Measurements from ENCODE around the gene WDR31. TPM values are rescaled to one million over a fixed set of nuclear protein-coding genes. Genes with fewer than 3 reads are reported as not detected.

The WDR31 gene
- total RNA-seq, 1 experiment from 2014 or later: 1.7 TPM

DNA sequence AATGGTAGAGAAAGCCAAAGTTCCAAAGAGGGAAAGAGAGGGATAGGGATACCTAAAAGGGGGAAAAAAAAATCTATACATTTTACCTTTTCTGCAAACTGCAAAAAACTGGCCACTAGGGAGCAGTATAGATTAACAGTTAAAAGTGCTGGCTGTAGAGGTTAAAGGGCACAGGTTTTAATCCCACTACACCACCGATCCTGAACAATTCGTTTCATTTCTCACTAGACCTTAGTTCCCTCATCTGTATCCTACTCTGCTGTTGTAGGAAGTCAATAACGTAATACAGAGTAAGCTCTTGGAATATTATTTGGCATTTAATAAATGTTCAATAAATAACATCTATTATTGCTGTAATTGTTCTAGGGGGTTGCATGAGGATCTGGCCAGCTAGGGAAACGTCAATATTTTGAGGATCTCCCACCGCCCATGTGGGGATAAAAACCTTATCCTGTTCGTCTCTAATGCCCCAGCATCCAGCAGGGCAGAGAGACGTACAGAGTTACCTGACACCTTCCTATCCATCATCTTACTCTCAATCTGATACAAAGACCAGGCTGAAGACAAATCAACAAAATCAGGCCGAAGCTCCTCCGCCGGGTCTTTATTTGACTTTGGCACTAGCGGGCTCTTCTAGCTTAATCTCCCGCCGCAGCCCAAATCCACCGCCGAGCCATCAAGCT lies 65.5 kb downstream of the WDR31 start:
- no peaks in the 10 kb centered on the region for H3F3A ChIP-seq (ENCODE audit: low read length, unreplicated experiment)
- H3K4me3 ChIP-seq (ENCODE audit: low read length): peak overlapping the region; percentile 94
- intact Hi-C loops (cut with micrococcal nuclease): loop anchor here (1.0 to 2.0 kb wide), 2 partner anchors 54 to 127 kb away; partner anchors contain the start of genes ALAD, FKBP15 and SLC31A1
- ChIA-PET CTCF (interaction anchor here (0.5 to 1.0 kb wide), 2 partner anchors 127 to 384 kb away, joined by 3 read pairs; no protein-coding TSS in a partner anchor), POLR2A (ENCODE audit: unreplicated experiment) (interaction anchor here (0.7 to 1.0 kb wide), 2 partner anchors 86 to 136 kb away, joined by 3 read pairs; partner anchors contain the start of genes C9orf43 and POLE3)
- H3K9me2 ChIP-seq (replicated peaks; ENCODE audit: low read length): no peaks in the 10 kb centered on the region
- H3K79me2 ChIP-seq (ENCODE audit: low read length): peaks cover 52% of the 10 kb centered on the region
- no peak for TF ChIP-seq EZH2 (IDR thresholded peaks at IDR 0.05; ENCODE audit: low read length, unreplicated experiment)
- TF ChIP-seq, protein P1, sequence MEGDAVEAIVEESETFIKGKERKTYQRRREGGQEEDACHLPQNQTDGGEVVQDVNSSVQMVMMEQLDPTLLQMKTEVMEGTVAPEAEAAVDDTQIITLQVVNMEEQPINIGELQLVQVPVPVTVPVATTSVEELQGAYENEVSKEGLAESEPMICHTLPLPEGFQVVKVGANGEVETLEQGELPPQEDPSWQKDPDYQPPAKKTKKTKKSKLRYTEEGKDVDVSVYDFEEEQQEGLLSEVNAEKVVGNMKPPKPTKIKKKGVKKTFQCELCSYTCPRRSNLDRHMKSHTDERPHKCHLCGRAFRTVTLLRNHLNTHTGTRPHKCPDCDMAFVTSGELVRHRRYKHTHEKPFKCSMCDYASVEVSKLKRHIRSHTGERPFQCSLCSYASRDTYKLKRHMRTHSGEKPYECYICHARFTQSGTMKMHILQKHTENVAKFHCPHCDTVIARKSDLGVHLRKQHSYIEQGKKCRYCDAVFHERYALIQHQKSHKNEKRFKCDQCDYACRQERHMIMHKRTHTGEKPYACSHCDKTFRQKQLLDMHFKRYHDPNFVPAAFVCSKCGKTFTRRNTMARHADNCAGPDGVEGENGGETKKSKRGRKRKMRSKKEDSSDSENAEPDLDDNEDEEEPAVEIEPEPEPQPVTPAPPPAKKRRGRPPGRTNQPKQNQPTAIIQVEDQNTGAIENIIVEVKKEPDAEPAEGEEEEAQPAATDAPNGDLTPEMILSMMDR (conservative IDR thresholded peaks at IDR 0.05; ENCODE audit: low read depth, low read length): peak; percentile 71
- H2AFZ ChIP-seq (ENCODE audit: low read length): peak overlapping the region; percentile 100
- DNase-seq (peak; percentile 73), ATAC-seq (peak; percentile 26)
- peak overlapping the region; percentile 99 for H3K9ac ChIP-seq (ENCODE audit: low read length)
- H3K27me3 ChIP-seq (ENCODE audit: low read length): no peaks in the 10 kb centered on the region
- H3K4me2 ChIP-seq (ENCODE audit: low read length): peak overlapping the region; percentile 99
- no peaks in the 10 kb centered on the region for H4K20me1 ChIP-seq (ENCODE audit: low read length)
- peak overlapping the region; percentile 72 for H3K27ac ChIP-seq (ENCODE audit: low read length)
- H3K9me3 ChIP-seq (ENCODE audit: low read length): no peaks in the 10 kb centered on the region
- H3K36me3 ChIP-seq (ENCODE audit: low read depth, low read length): peaks cover 23% of the 10 kb centered on the region
- peaks cover 9% of the 10 kb centered on the region for H3K4me1 ChIP-seq (ENCODE audit: insufficient read depth, low read length)
- BruUV-seq (replicated peaks): no TSS peak

DNA sequence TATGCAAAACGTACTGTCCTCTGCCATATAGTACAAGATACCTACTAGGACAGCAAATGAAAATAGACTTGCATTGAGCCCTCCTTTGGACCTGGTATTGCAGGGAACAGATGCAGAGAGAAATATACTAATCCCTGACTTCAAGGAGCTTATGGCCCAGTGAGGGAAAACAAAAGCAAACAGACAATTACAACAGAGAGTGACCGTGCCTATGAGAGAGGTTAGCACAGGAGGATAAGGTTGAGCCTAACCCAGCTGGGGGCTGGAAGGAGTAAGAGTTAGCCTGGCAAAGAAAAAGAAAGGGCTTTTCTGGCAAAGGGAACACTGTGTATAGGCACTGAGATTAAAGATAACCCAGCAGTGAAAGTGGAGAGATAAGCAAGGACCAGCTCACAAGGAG lies 70.2 kb downstream of the WDR31 start:
- no peaks in the 10 kb centered on the region for H3F3A ChIP-seq (ENCODE audit: low read length, unreplicated experiment)
- H3K36me3 ChIP-seq (ENCODE audit: low read depth, low read length): peaks cover 13% of the 10 kb centered on the region
- no peaks in the 10 kb centered on the region for H3K9me3 ChIP-seq (ENCODE audit: low read length)
- ChIA-PET POLR2A (ENCODE audit: unreplicated experiment) (no interaction called here), CTCF (no interaction called here)
- H2AFZ ChIP-seq (ENCODE audit: low read length): no peak overlapping the region
- no peak overlapping the region for H3K4me3 ChIP-seq (ENCODE audit: low read length)
- peaks cover 17% of the 10 kb centered on the region for H3K79me2 ChIP-seq (ENCODE audit: low read length)
- DNase-seq: no peak
- ATAC-seq: no peak
- H4K20me1 ChIP-seq (ENCODE audit: low read length): no peaks in the 10 kb centered on the region
- intact Hi-C loops (cut with micrococcal nuclease): no loop called here
- TF ChIP-seq EZH2 (IDR thresholded peaks at IDR 0.05; ENCODE audit: low read length, unreplicated experiment): no peak
- TF ChIP-seq, protein P1 (conservative IDR thresholded peaks at IDR 0.05; ENCODE audit: low read depth, low read length): no peak
- TF ChIP-seq EZH2phosphoT487 (IDR thresholded peaks at IDR 0.05; ENCODE audit: borderline replicate concordance, low read length): no peak
- H3K9ac ChIP-seq (ENCODE audit: low read length): no peak overlapping the region
- no peak overlapping the region for H3K4me2 ChIP-seq (ENCODE audit: low read length)
- H3K27ac ChIP-seq (ENCODE audit: low read length): no peak overlapping the region
- H3K9me2 ChIP-seq (replicated peaks; ENCODE audit: low read length): no peaks in the 10 kb centered on the region
- BruUV-seq (replicated peaks): no TSS peak
- H3K4me1 ChIP-seq (ENCODE audit: insufficient read depth, low read length): peaks cover 9% of the 10 kb centered on the region; the same call in 1 of the 2 replicates
- H3K27me3 ChIP-seq (ENCODE audit: low read length): no peaks in the 10 kb centered on the region

GRCh38 chr9:113269355-113269754 lies 70.7 kb downstream of the WDR31 start:
- no peak overlapping the region for H3K4me2 ChIP-seq (ENCODE audit: low read length)
- H3K36me3 ChIP-seq (ENCODE audit: low read depth, low read length): peaks cover 13% of the 10 kb centered on the region
- ATAC-seq: no peak
- H3K27me3 ChIP-seq (ENCODE audit: low read length): no peaks in the 10 kb centered on the region
- H3F3A ChIP-seq (ENCODE audit: low read length, unreplicated experiment): no peaks in the 10 kb centered on the region
- BruUV-seq (replicated peaks): no TSS peak
- no peaks in the 10 kb centered on the region for H4K20me1 ChIP-seq (ENCODE audit: low read length)
- ChIA-PET CTCF (no interaction called here), POLR2A (ENCODE audit: unreplicated experiment) (no interaction called here)
- H3K9me3 ChIP-seq (ENCODE audit: low read length): no peaks in the 10 kb centered on the region
- H2AFZ ChIP-seq (ENCODE audit: low read length): no peak overlapping the region
- no peak overlapping the region for H3K9ac ChIP-seq (ENCODE audit: low read length)
- no peak for DNase-seq
- intact Hi-C loops (cut with micrococcal nuclease): no loop called here
- no peak overlapping the region for H3K4me3 ChIP-seq (ENCODE audit: low read length)
- peaks cover 12% of the 10 kb centered on the region for H3K79me2 ChIP-seq (ENCODE audit: low read length)
- H3K4me1 ChIP-seq (ENCODE audit: insufficient read depth, low read length): peaks cover 9% of the 10 kb centered on the region; the same call in 1 of the 2 replicates
- TF ChIP-seq EZH2phosphoT487 (IDR thresholded peaks at IDR 0.05; ENCODE audit: borderline replicate concordance, low read length) (no peak), EZH2 (IDR thresholded peaks at IDR 0.05; ENCODE audit: low read length, unreplicated experiment) (no peak)
- TF ChIP-seq, protein P1 (conservative IDR thresholded peaks at IDR 0.05; ENCODE audit: low read depth, low read length): no peak
- no peak overlapping the region for H3K27ac ChIP-seq (ENCODE audit: low read length)
- H3K9me2 ChIP-seq (replicated peaks; ENCODE audit: low read length): no peaks in the 10 kb centered on the region
